Left colon (tissue), 2 donors: ENCODE measurements around the gene EVPL. TPM values are rescaled to one million over a fixed set of nuclear protein-coding genes. Genes with fewer than 3 reads are reported as not detected.
"Not testable (repeated sequence)": the region's sequence is repeated elsewhere in the genome, so short reads cannot be mapped to it uniquely, and the experiment has no call there.

Experiments
- ATAC-seq: fragments of 200-7000 bp; cut with Tn5 transposase; one replicate; pipeline ENCODE4 v1.9.1; 2020; ENCODE audit warnings: mild to moderate bottlenecking, moderate library complexity
- DNase-seq, 2 donors: peaks; one replicate each; pipeline ENCODE4 v3.0.0-alpha.2; 2020
- intact Hi-C, 2 donors: fragments of 100-400 bp; cut with DNase I in 1 of 2; cut with micrococcal nuclease in 1 of 2; formaldehyde crosslinking; loops; one replicate each; pipeline versions ENCODE4 v1.11.2 to v1.14.0; 2022; cut with DNase I, micrococcal nuclease
- total RNA-seq, 2 donors: library from RNA; stranded (reverse); fragmentation: NEBNext Ultra II Directional; extraction: Animal tissue kit (Norgen Biotek cat#: 25700); gene quantifications; one replicate each; pipeline ENCODE4 v1.2.1, GENCODE V29; 2021
- donor health status: DM: no; HTN: no; CAD: no.
- donor health status: DM: yes; HTN: yes; CAD: no.

The EVPL gene
- total RNA-seq, 2 donors from 2014 or later: 18.9 to 28.5 TPM

- intact Hi-C loops: no loop called here
- no peak for DNase-seq
- ATAC-seq: no peak
These were observed 46.7 kb downstream of the EVPL start for GRCh38 chr17:75980188-75981018.

- peak; percentile 23 for ATAC-seq
- intact Hi-C loops: no loop called here
- DNase-seq: no peak
These were observed 47.4 kb downstream of the EVPL start for GRCh38 chr17:75979705-75980187.

GRCh38 chr17:75978938-75979704, 48.0 kb downstream of the EVPL start, which contains the start of the genes ACOX1 and TEN1:
Gene ACOX1, minus strand, starts transcription at chr17:75979166. Its CDS starts 93 bp downstream, at chr17:75979073.
Gene TEN1, plus strand, starts transcription at chr17:75979240. Its CDS starts 6,953 bp downstream, at chr17:75986193.
- peak; percentile 99 for DNase-seq
- intact Hi-C loops: no loop called here
- peak; percentile 84 for ATAC-seq

- intact Hi-C loops: no loop called here
- ATAC-seq (peak; percentile 48), DNase-seq (no peak)
These were observed 50.8 kb downstream of the EVPL start for GRCh38 chr17:75976175-75976848.

GRCh38 chr17:75975757-75976174, 51.3 kb downstream of the EVPL start:
- DNase-seq (no peak), ATAC-seq (no peak)
- intact Hi-C loops: no loop called here

- intact Hi-C loops, DNase-seq, ATAC-seq: not testable (repeated sequence)
These were observed 51.9 kb downstream of the EVPL start for GRCh38 chr17:75975187-75975586.

GRCh38 chr17:75970626-75971025, 56.5 kb downstream of the EVPL start:
- intact Hi-C loops: no loop called here
- ATAC-seq (no peak), DNase-seq (no peak)

GRCh38 chr17:75970011-75970523, 57.0 kb downstream of the EVPL start:
- DNase-seq (no peak), ATAC-seq (peak; percentile 14)
- intact Hi-C loops: no loop called here

- ATAC-seq, DNase-seq, intact Hi-C loops: not testable (repeated sequence)
These were observed 58.1 kb downstream of the EVPL start for GRCh38 chr17:75969044-75969443.

- no peak for DNase-seq
- intact Hi-C loops: no loop called here
- no peak for ATAC-seq
These were observed 61.6 kb downstream of the EVPL start for GRCh38 chr17:75965468-75965867.

GRCh38 chr17:75959839-75960511, 67.1 kb downstream of the EVPL start:
- DNase-seq (no peak), ATAC-seq (no peak)
- intact Hi-C loops: no loop called here

- intact Hi-C loops: no loop called here
- no peak for DNase-seq
- no peak for ATAC-seq
These were observed 67.9 kb downstream of the EVPL start for GRCh38 chr17:75959051-75959838.

Other genes with a start within 250 kb of the EVPL start
- gene UNK, start 242.5 kb downstream of the EVPL start, total RNA-seq: 10 to 100 TPM; 18.3 to 21.8 TPM
- 10 to 100 TPM; 20.5 to 31.0 TPM for gene UNC13D, start 182.9 kb downstream of the EVPL start, total RNA-seq
- gene WBP2, start 172.0 kb downstream of the EVPL start, total RNA-seq: 100 to 1,000 TPM in 1 of 2 donors, 10 to 100 TPM in 1; 96.5 to 105 TPM
- gene TRIM47, start 148.7 kb downstream of the EVPL start, total RNA-seq: 10 to 100 TPM; 44.8 to 61.8 TPM
- gene TRIM65, start 130.4 kb downstream of the EVPL start, total RNA-seq: 10 to 100 TPM; 15.0 to 18.7 TPM
- 100 to 1,000 TPM in 1 of 2 donors, 10 to 100 TPM in 1; 84.2 to 111 TPM for gene MRPL38, start 122.4 kb downstream of the EVPL start, total RNA-seq
- gene FBF1, start 86.3 kb downstream of the EVPL start, total RNA-seq: 1 to 10 TPM; 5.2 to 5.5 TPM
- 100 to 1,000 TPM; 170 to 225 TPM for gene ACOX1, start 48.1 kb downstream of the EVPL start, total RNA-seq
- gene TEN1, start 48.1 kb downstream of the EVPL start, total RNA-seq: 10 to 100 TPM; 21.2 to 27.9 TPM
- 10 to 100 TPM; 10.1 to 12.4 TPM for gene CDK3, start 26.5 kb downstream of the EVPL start, total RNA-seq
- gene SRP68, start 45.2 kb upstream of the EVPL start, total RNA-seq: 10 to 100 TPM; 49.9 to 56.5 TPM
- gene GALR2, start 47.5 kb upstream of the EVPL start, total RNA-seq: not detected
- under 1 TPM in 1 of 2 donors, not detected in 1; 0.22 TPM for gene ZACN, start 51.9 kb upstream of the EVPL start, total RNA-seq
- 100 to 1,000 TPM; 100 to 102 TPM for gene EXOC7, start 76.5 kb upstream of the EVPL start, total RNA-seq
- gene FOXJ1, start 113.9 kb upstream of the EVPL start, total RNA-seq: 1 to 10 TPM; 1.6 to 2.8 TPM
- gene RNF157, start 213.2 kb upstream of the EVPL start, total RNA-seq: 10 to 100 TPM; 23.6 to 89.3 TPM
- 100 to 1,000 TPM in 1 of 2 donors, 10 to 100 TPM in 1; 75.6 to 113 TPM for gene UBALD2, start 238.0 kb upstream of the EVPL start, total RNA-seq